Neural cell (in vitro differentiated cells): ENCODE data around the gene ISG15.

Experiments used
- EP300 ChIP-seq: fragments of 450-650 bp; conservative IDR thresholded peaks from 2 replicates; pipeline ENCODE4 v1.6.1; 2014; ENCODE audit warnings: antibody characterized with exemption, mild to moderate bottlenecking, moderate library complexity; ENCODE audit not compliant: poor library complexity, severe bottlenecking
- EZH2 ChIP-seq: fragments of 200-600, 300-800 bp; shearing (Covaris generic), sonication (generic); IDR thresholded peaks from 2 replicates; pipeline ENCODE4 v1.6.1; 2014; ENCODE audit warnings: antibody characterized with exemption, low read length, borderline replicate concordance, mild to moderate bottlenecking; ENCODE audit not compliant: insufficient read depth, poor library complexity, severe bottlenecking
- MXI1 ChIP-seq: fragments of 450-650 bp; conservative IDR thresholded peaks from 2 replicates; pipeline ENCODE4 v1.6.1; 2014; ENCODE audit warnings: antibody characterized with exemption, mild to moderate bottlenecking; ENCODE audit not compliant: poor library complexity, severe bottlenecking
- POLR2AphosphoS5 ChIP-seq: IDR thresholded peaks from 2 replicates; pipeline ENCODE4 v1.6.1; 2012
- RAD21 ChIP-seq: fragments of 450-650 bp; conservative IDR thresholded peaks from 2 replicates; pipeline ENCODE4 v1.6.1; 2014; ENCODE audit warnings: antibody characterized with exemption, mild to moderate bottlenecking, moderate library complexity
- SMC3 ChIP-seq: fragments of 450-650 bp; conservative IDR thresholded peaks from 2 replicates; pipeline ENCODE4 v1.6.1; 2014; ENCODE audit warnings: antibody characterized with exemption, mild to moderate bottlenecking, moderate library complexity; ENCODE audit not compliant: poor library complexity
- TAF1 ChIP-seq: IDR thresholded peaks from 2 replicates; pipeline ENCODE4 v1.6.1; 2012; ENCODE audit warnings: low read depth
- TF ChIP-seq, protein P1 (sequence below): fragments of 450-650 bp; IDR thresholded peaks from 2 replicates; pipeline ENCODE4 v1.5.1; 2014; ENCODE audit warnings: antibody characterized with exemption, mild to moderate bottlenecking, moderate library complexity; ENCODE audit not compliant: poor library complexity, severe bottlenecking
- TF ChIP-seq, protein P2 (sequence below): IDR thresholded peaks from 2 replicates; pipeline ENCODE4 v1.6.1; 2012; ENCODE audit warnings: borderline replicate concordance

DNA sequence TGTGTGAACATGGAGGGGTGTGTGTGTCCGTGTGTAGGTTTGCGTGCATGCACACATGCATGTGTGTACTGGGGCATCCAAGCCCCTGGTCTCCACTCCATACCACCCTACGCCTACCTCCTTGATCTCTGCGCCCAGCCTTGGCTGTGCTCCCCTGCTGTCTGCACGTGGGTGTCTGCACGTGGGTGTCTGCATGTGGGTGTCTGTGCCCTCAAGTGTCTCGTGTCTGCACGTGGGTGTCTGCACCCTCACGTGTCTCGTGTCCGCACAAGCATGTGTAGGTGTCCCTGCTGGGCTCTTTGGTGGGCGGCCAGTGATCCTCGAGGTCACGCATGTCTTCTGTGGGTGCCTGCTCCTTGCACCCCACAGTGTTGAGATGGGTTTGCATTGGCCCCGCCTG lies 39.7 kb downstream of the ISG15 start:
- TF ChIP-seq EP300 (no peak), SMC3 (no peak), RAD21 (no peak), TAF1 (no peak), EZH2 (no peak), POLR2AphosphoS5 (no peak), MXI1 (no peak)
- TF ChIP-seq, protein P1, sequence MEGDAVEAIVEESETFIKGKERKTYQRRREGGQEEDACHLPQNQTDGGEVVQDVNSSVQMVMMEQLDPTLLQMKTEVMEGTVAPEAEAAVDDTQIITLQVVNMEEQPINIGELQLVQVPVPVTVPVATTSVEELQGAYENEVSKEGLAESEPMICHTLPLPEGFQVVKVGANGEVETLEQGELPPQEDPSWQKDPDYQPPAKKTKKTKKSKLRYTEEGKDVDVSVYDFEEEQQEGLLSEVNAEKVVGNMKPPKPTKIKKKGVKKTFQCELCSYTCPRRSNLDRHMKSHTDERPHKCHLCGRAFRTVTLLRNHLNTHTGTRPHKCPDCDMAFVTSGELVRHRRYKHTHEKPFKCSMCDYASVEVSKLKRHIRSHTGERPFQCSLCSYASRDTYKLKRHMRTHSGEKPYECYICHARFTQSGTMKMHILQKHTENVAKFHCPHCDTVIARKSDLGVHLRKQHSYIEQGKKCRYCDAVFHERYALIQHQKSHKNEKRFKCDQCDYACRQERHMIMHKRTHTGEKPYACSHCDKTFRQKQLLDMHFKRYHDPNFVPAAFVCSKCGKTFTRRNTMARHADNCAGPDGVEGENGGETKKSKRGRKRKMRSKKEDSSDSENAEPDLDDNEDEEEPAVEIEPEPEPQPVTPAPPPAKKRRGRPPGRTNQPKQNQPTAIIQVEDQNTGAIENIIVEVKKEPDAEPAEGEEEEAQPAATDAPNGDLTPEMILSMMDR: no peak
- TF ChIP-seq, protein P2, sequence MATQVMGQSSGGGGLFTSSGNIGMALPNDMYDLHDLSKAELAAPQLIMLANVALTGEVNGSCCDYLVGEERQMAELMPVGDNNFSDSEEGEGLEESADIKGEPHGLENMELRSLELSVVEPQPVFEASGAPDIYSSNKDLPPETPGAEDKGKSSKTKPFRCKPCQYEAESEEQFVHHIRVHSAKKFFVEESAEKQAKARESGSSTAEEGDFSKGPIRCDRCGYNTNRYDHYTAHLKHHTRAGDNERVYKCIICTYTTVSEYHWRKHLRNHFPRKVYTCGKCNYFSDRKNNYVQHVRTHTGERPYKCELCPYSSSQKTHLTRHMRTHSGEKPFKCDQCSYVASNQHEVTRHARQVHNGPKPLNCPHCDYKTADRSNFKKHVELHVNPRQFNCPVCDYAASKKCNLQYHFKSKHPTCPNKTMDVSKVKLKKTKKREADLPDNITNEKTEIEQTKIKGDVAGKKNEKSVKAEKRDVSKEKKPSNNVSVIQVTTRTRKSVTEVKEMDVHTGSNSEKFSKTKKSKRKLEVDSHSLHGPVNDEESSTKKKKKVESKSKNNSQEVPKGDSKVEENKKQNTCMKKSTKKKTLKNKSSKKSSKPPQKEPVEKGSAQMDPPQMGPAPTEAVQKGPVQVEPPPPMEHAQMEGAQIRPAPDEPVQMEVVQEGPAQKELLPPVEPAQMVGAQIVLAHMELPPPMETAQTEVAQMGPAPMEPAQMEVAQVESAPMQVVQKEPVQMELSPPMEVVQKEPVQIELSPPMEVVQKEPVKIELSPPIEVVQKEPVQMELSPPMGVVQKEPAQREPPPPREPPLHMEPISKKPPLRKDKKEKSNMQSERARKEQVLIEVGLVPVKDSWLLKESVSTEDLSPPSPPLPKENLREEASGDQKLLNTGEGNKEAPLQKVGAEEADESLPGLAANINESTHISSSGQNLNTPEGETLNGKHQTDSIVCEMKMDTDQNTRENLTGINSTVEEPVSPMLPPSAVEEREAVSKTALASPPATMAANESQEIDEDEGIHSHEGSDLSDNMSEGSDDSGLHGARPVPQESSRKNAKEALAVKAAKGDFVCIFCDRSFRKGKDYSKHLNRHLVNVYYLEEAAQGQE: no peak
